ENCODE measurements around the gene ACTBL2. TPM values are rescaled to one million over a fixed set of nuclear protein-coding genes. Genes with fewer than 3 reads are reported as not detected.

The ACTBL2 gene
- polyA plus RNA-seq, 1 donor (not counting 4 experiments of a cell fraction or from before 2014, with no cell fraction given) = 0.68 TPM

GRCh38 chr5:57494104-57495098 lies 11.8 kb upstream of the ACTBL2 start:
- DNase-seq (ENCODE audit: low read depth, low spot score) (peak; percentile 90), FAIRE-seq (peak; percentile 100)
- H3K27me3 ChIP-seq (ENCODE audit: control insufficient read depth, extremely low read depth, insufficient read depth, low read length) = no peaks in the 10 kb centered on the region
- peak overlapping the region; percentile 92 for H3K27ac ChIP-seq (ENCODE audit: control insufficient read depth, insufficient read depth, low read length)
- H3K36me3 ChIP-seq (ENCODE audit: control insufficient read depth in 2 of 2, extremely low read depth in 1 of 2, insufficient read depth in 2 of 2, low read length in 2 of 2) = no peaks in the 10 kb centered on the region
- H4K20me1 ChIP-seq (ENCODE audit: control insufficient read depth, extremely low read depth, insufficient read depth, low read length) = no peaks in the 10 kb centered on the region
- H2AFZ ChIP-seq (ENCODE audit: control insufficient read depth, low read length) = peak overlapping the region; percentile 58
- TF ChIP-seq CTCF (optimal IDR thresholded peaks at IDR 0.05 in 1 of 3, IDR thresholded peaks at IDR 0.05 in 1 of 3, conservative IDR thresholded peaks at IDR 0.05 in 1 of 3; ENCODE audit: extremely low read depth in 1 of 3, insufficient read depth in 2 of 3, low read length in 3 of 3) (no peak), EZH2 (IDR thresholded peaks at IDR 0.05; ENCODE audit: low read length) (no peak)
- no peaks in the 10 kb centered on the region for H3K9me3 ChIP-seq (ENCODE audit: control insufficient read depth, low read depth, low read length)
- H3K4me3 ChIP-seq (ENCODE audit: control insufficient read depth in 2 of 3, extremely low read depth in 1 of 3, insufficient read depth in 2 of 3, low read depth in 1 of 3, low read length in 3 of 3) = peak overlapping the region in 2 of 3 experiments; percentile 56
- H3K9ac ChIP-seq (ENCODE audit: control insufficient read depth, extremely low read depth, insufficient read depth, low read length) = peak overlapping the region; percentile 70
- H3K79me2 ChIP-seq (ENCODE audit: control insufficient read depth, insufficient read depth, low read length) = no peaks in the 10 kb centered on the region
- H3K4me1 ChIP-seq (ENCODE audit: control insufficient read depth, extremely low read depth, insufficient read depth, low read length) = peaks cover 35% of the 10 kb centered on the region
- H3K9me1 ChIP-seq (ENCODE audit: control insufficient read depth, extremely low read depth, insufficient read depth, low read length) = peaks cover 4% of the 10 kb centered on the region
- dilution Hi-C loops (cut with MboI; ENCODE audit: extremely low pct_ligation_motif_present, low sequenced_read_pairs) = no loop called here
- peak overlapping the region; percentile 89 for H3K4me2 ChIP-seq (ENCODE audit: control insufficient read depth, extremely low read depth, insufficient read depth, low read depth, low read length)

- Histone ChIP-seq H3K4me1 (ENCODE audit: control insufficient read depth, extremely low read depth, insufficient read depth, low read length) (peaks cover 42% of the 10 kb centered on the region), H3K9ac (ENCODE audit: control insufficient read depth, extremely low read depth, insufficient read depth, low read length) (no peak overlapping the region), H3K4me2 (ENCODE audit: control insufficient read depth, extremely low read depth, insufficient read depth, low read depth, low read length) (no peak overlapping the region), H3K27me3 (ENCODE audit: control insufficient read depth, extremely low read depth, insufficient read depth, low read length) (no peaks in the 10 kb centered on the region), H3K9me1 (ENCODE audit: control insufficient read depth, extremely low read depth, insufficient read depth, low read length) (peaks cover 4% of the 10 kb centered on the region), H3K36me3 (ENCODE audit: control insufficient read depth in 2 of 2, extremely low read depth in 1 of 2, insufficient read depth in 2 of 2, low read length in 2 of 2) (no peaks in the 10 kb centered on the region), H3K27ac (ENCODE audit: control insufficient read depth, insufficient read depth, low read length) (no peak overlapping the region), H2AFZ (ENCODE audit: control insufficient read depth, low read length) (no peak overlapping the region), H3K4me3 (ENCODE audit: control insufficient read depth in 2 of 3, extremely low read depth in 1 of 3, insufficient read depth in 2 of 3, low read depth in 1 of 3, low read length in 3 of 3) (no peak overlapping the region), H3K9me3 (ENCODE audit: control insufficient read depth, low read depth, low read length) (no peaks in the 10 kb centered on the region), H3K79me2 (ENCODE audit: control insufficient read depth, insufficient read depth, low read length) (no peaks in the 10 kb centered on the region), H4K20me1 (ENCODE audit: control insufficient read depth, extremely low read depth, insufficient read depth, low read length) (no peaks in the 10 kb centered on the region)
- TF ChIP-seq CTCF (optimal IDR thresholded peaks at IDR 0.05 in 1 of 3, IDR thresholded peaks at IDR 0.05 in 1 of 3, conservative IDR thresholded peaks at IDR 0.05 in 1 of 3; ENCODE audit: extremely low read depth in 1 of 3, insufficient read depth in 2 of 3, low read length in 3 of 3) = no peak
- no peak for TF ChIP-seq EZH2 (IDR thresholded peaks at IDR 0.05; ENCODE audit: low read length)
- dilution Hi-C loops (cut with MboI; ENCODE audit: extremely low pct_ligation_motif_present, low sequenced_read_pairs) = no loop called here
- DNase-seq (ENCODE audit: low read depth, low spot score) (no peak), FAIRE-seq (no peak)
Measured at GRCh38 chr5:57493034-57493433, 10.4 kb upstream of the ACTBL2 start.

Measured in keratinocyte (primary cell).